SH-SY5Y (cell line): ENCODE results near the gene SERPINB12.

Source experiments
- GATA2 ChIP-seq: IDR thresholded peaks from 2 replicates; pipeline ENCODE4 v1.6.1; 2011; ENCODE audit warnings: mild to moderate bottlenecking, low read depth, low read length
- GATA3 ChIP-seq: IDR thresholded peaks from 2 replicates; pipeline ENCODE4 v1.6.1; 2011; ENCODE audit warnings: low read depth, mild to moderate bottlenecking, low read length, moderate library complexity

DNA sequence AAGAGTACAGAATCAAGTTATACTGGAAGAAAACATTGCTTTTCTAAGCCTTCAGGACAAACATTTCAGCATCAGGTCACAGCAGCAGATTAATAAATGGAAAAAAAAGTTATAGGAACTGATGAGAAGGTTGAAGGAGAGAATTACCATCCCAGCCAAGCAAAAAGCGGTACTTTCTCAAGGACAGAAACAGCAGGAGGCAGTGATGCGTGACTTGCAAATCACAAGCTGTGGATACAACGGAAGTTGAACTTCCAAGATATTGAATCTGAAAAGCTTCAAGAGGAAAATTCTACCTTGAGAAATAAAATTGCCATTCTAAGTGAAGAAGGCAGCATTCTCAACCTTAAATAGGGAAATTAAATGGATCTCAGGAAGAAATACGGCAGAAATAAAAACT, 18.5 kb upstream of the SERPINB12 start:
- TF ChIP-seq GATA3 (no peak), GATA2 (no peak)
